GM12801 (cell line): ENCODE measurements around the gene PEX6.

Experiments used
- TF ChIP-seq, protein P1 (sequence below): IDR thresholded peaks from one replicate; pipeline ENCODE4 v1.5.1; 2011; ENCODE audit warnings: control low read depth; ENCODE audit not compliant: insufficient read length; ENCODE audit errors: extremely low read depth

The PEX6 gene

GRCh38 chr6:42978487-42978838, 518 bp downstream of the PEX6 start:
- TF ChIP-seq, protein P1, sequence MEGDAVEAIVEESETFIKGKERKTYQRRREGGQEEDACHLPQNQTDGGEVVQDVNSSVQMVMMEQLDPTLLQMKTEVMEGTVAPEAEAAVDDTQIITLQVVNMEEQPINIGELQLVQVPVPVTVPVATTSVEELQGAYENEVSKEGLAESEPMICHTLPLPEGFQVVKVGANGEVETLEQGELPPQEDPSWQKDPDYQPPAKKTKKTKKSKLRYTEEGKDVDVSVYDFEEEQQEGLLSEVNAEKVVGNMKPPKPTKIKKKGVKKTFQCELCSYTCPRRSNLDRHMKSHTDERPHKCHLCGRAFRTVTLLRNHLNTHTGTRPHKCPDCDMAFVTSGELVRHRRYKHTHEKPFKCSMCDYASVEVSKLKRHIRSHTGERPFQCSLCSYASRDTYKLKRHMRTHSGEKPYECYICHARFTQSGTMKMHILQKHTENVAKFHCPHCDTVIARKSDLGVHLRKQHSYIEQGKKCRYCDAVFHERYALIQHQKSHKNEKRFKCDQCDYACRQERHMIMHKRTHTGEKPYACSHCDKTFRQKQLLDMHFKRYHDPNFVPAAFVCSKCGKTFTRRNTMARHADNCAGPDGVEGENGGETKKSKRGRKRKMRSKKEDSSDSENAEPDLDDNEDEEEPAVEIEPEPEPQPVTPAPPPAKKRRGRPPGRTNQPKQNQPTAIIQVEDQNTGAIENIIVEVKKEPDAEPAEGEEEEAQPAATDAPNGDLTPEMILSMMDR = no peak

GRCh38 chr6:42974919-42975505, 4.0 kb downstream of the PEX6 start:
- TF ChIP-seq, protein P1 = no peak

- TF ChIP-seq, protein P1 = no peak
These were observed 5.1 kb downstream of the PEX6 start for GRCh38 chr6:42973926-42974325.

- TF ChIP-seq, protein P1 = no peak
These were observed 7.1 kb downstream of the PEX6 start for GRCh38 chr6:42971746-42972327.

DNA sequence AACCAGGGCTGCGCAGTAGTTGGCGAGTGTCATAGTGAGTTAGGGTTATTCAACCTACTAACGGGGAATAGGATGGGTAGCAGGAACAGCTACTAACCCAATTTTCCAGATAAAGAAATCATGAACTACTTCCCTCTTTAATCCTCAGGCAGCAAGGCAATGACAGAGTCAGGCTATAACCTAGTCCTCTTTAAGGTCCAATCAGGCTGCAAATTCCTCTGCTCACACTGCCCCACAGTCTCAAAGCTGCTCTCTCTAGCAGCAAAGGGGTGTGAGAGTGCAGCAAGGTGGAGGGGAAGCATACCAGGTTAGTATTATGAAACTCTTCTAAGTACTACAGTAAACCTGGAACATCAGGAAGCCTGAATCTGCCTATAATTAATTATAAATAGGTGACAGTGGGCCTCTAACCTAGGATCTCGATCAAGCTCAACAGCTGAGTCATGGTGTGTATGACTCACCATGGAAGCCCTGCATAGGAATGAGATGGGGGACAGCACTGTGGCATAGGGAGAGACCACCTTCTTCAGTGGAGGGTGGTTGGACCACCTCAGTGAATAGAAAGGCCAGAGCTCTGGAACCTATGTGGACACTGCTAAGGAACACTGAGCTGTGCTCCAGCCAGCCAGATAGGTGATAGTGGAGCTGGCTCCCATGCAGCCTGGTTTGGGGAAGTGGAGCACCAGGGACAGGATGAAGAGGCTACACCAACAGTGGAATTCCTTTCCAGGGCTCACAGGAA, 7.9 kb downstream of the PEX6 start:
- TF ChIP-seq, protein P1 = no peak

DNA sequence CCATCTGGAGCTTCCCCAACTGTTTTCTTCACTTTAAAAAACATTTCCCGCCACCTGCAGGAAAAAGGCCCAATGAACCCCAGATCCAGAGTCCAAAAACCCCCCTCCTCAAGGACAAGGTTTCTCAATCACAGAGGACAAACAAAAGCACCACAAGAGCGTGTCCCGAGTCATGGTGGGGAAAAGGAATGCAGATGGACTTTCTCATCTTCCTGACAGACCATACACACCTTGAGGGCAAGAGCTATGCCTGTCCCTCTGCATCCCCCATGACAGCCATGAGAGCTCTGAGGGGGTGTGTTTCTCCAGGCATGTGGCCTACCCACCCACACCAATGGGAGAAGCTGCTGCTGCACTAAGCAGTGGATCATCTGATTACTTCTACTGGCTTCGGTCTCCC, 9.0 kb downstream of the PEX6 start:
- TF ChIP-seq, protein P1 = no peak

DNA sequence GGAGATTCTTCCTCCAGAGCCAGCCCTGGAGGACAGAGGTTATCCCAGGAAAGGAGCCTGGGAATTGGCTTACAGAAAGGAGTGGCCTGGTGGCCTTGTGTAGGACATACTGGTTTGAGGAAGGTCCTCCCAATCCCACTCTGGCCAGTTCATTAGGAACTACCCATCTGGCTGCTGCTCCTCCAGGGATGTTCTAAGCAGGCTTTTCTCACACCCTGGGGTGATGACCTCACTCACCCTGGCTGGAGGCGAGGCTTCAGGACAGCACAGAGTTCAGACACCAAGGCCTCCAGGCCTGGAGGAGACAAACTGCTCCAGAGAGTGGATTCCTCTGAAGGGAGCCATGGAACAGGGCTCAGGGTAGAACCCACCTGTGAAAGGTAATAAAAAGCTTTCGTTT, 9.6 kb downstream of the PEX6 start:
- TF ChIP-seq, protein P1 = no peak
